Breast epithelium (tissue), 3 donors: ENCODE results near the gene MAML3.

Source experiments
- POLR2A ChIP-seq: fragments of 450-650 bp; IDR thresholded peaks from one replicate; pipeline ENCODE4 v1.6.1; 2016; ENCODE audit warnings: antibody characterized with exemption, mild to moderate bottlenecking, moderate library complexity
- POLR2AphosphoS5 ChIP-seq, 3 donors: sonication (generic); formaldehyde crosslinking; IDR thresholded peaks; one replicate each; pipeline ENCODE4 v1.6.1; 2017; ENCODE audit warnings: antibody characterized with exemption in 3 of 3
- TF ChIP-seq, protein P1 (sequence below), 3 donors: fragments of 450-650 bp; IDR thresholded peaks; one replicate each; pipeline ENCODE4 v1.5.1; 2016 to 2017; ENCODE audit warnings: antibody characterized with exemption in 3 of 3, mild to moderate bottlenecking in 3 of 3, moderate library complexity in 3 of 3

DNA sequence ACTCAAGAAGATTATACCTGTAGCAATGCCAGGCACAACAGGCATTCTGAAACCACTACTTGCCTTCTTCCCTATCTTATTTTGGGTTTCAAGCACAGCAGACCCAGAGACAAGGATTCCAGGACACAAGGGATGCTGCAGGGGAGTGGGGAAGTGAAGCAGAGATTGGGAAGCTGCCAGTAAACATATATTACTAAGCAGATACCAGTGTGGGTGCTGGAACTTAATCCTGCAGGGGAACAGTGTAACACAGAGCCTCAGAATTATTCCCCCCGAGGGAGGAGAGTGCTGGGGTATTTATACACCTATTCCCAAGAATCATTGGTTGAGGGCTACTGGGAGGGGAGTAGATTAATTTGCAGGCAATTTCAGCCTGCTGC, 33.3 kb upstream of the MAML3 start:
- TF ChIP-seq, protein P1, sequence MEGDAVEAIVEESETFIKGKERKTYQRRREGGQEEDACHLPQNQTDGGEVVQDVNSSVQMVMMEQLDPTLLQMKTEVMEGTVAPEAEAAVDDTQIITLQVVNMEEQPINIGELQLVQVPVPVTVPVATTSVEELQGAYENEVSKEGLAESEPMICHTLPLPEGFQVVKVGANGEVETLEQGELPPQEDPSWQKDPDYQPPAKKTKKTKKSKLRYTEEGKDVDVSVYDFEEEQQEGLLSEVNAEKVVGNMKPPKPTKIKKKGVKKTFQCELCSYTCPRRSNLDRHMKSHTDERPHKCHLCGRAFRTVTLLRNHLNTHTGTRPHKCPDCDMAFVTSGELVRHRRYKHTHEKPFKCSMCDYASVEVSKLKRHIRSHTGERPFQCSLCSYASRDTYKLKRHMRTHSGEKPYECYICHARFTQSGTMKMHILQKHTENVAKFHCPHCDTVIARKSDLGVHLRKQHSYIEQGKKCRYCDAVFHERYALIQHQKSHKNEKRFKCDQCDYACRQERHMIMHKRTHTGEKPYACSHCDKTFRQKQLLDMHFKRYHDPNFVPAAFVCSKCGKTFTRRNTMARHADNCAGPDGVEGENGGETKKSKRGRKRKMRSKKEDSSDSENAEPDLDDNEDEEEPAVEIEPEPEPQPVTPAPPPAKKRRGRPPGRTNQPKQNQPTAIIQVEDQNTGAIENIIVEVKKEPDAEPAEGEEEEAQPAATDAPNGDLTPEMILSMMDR (IDR thresholded peaks at IDR 0.05): no peak
- TF ChIP-seq POLR2A (no peak), POLR2AphosphoS5 (IDR thresholded peaks at IDR 0.05) (no peak)
